GM21367 (cell line): Measurements from ENCODE around the gene CACHD1.
A peak's percentile ranks its signal among the peaks of the same experiment; 100 is the strongest.

Experiments
- ATAC-seq: cut with Tn5 transposase; IDR thresholded peaks from one replicate; pipeline ENCODE4 v1.9.1; 2021; ENCODE audit not compliant: unreplicated experiment

The CACHD1 gene

GRCh38 chr1:64651841-64652240, 181.9 kb downstream of the CACHD1 start:
- ATAC-seq, result no peak

GRCh38 chr1:64653466-64653865, 183.5 kb downstream of the CACHD1 start:
- no peak for ATAC-seq

GRCh38 chr1:64654519-64655341, 184.8 kb downstream of the CACHD1 start:
- no peak for ATAC-seq

GRCh38 chr1:64655861-64656260, 185.9 kb downstream of the CACHD1 start:
- ATAC-seq, result no peak

GRCh38 chr1:64659478-64660138, 189.7 kb downstream of the CACHD1 start:
- no peak for ATAC-seq

- ATAC-seq, result no peak
Observed at GRCh38 chr1:64663668-64664067, 193.7 kb downstream of the CACHD1 start.

- ATAC-seq, result no peak
Observed at GRCh38 chr1:64664299-64664698, 194.4 kb downstream of the CACHD1 start.

- no peak for ATAC-seq
Observed at GRCh38 chr1:64669098-64669675, 199.3 kb downstream of the CACHD1 start.

GRCh38 chr1:64675718-64676345, 205.9 kb downstream of the CACHD1 start:
- peak; percentile 55 for ATAC-seq

GRCh38 chr1:64676386-64676785, 206.5 kb downstream of the CACHD1 start:
- no peak for ATAC-seq

GRCh38 chr1:64677532-64677931, 207.6 kb downstream of the CACHD1 start:
- no peak for ATAC-seq

GRCh38 chr1:64678366-64678765, 208.4 kb downstream of the CACHD1 start:
- ATAC-seq, result no peak

GRCh38 chr1:64679177-64679576, 209.2 kb downstream of the CACHD1 start:
- no peak for ATAC-seq

- no peak for ATAC-seq
Observed at GRCh38 chr1:64680599-64680998, 210.7 kb downstream of the CACHD1 start.

- no peak for ATAC-seq
Observed at GRCh38 chr1:64681043-64681442, 211.1 kb downstream of the CACHD1 start.

GRCh38 chr1:64683419-64683818, 213.5 kb downstream of the CACHD1 start:
- no peak for ATAC-seq

- ATAC-seq, result no peak
Observed at GRCh38 chr1:64685217-64685616, 215.3 kb downstream of the CACHD1 start.

- no peak for ATAC-seq
Observed at GRCh38 chr1:64685765-64686341, 215.9 kb downstream of the CACHD1 start.

- ATAC-seq, result peak; percentile 77
Observed at GRCh38 chr1:64686828-64687724, 217.1 kb downstream of the CACHD1 start.

- ATAC-seq, result no peak
Observed at GRCh38 chr1:64687725-64688327, 217.9 kb downstream of the CACHD1 start.
